WI38 (cell line): ENCODE data around the gene EIF4A3.

Experiments used
- H3K4me3 ChIP-seq: 2 replicates; pipeline ENCODE4 v1.5.1; 2011; ENCODE audit warnings: low read depth, mild to moderate bottlenecking, control low read depth, low read length
- TF ChIP-seq, protein P1 (sequence below): IDR thresholded peaks from 2 replicates; pipeline ENCODE4 v1.5.1; 2012; ENCODE audit warnings: low read depth, mild to moderate bottlenecking, control low read depth, low read length

The EIF4A3 gene

GRCh38 chr17:80104321-80104955 lies 42.5 kb downstream of the EIF4A3 start:
- TF ChIP-seq, protein P1, sequence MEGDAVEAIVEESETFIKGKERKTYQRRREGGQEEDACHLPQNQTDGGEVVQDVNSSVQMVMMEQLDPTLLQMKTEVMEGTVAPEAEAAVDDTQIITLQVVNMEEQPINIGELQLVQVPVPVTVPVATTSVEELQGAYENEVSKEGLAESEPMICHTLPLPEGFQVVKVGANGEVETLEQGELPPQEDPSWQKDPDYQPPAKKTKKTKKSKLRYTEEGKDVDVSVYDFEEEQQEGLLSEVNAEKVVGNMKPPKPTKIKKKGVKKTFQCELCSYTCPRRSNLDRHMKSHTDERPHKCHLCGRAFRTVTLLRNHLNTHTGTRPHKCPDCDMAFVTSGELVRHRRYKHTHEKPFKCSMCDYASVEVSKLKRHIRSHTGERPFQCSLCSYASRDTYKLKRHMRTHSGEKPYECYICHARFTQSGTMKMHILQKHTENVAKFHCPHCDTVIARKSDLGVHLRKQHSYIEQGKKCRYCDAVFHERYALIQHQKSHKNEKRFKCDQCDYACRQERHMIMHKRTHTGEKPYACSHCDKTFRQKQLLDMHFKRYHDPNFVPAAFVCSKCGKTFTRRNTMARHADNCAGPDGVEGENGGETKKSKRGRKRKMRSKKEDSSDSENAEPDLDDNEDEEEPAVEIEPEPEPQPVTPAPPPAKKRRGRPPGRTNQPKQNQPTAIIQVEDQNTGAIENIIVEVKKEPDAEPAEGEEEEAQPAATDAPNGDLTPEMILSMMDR: no peak
- no peak overlapping the region for H3K4me3 ChIP-seq

GRCh38 chr17:80103449-80104085 lies 43.4 kb downstream of the EIF4A3 start:
- TF ChIP-seq, protein P1: no peak
- H3K4me3 ChIP-seq: no peak overlapping the region

- no peak overlapping the region; the same call in 1 of the 2 replicates for H3K4me3 ChIP-seq
- TF ChIP-seq, protein P1: no peak
These were observed 44.1 kb downstream of the EIF4A3 start for GRCh38 chr17:80102664-80103448.

DNA sequence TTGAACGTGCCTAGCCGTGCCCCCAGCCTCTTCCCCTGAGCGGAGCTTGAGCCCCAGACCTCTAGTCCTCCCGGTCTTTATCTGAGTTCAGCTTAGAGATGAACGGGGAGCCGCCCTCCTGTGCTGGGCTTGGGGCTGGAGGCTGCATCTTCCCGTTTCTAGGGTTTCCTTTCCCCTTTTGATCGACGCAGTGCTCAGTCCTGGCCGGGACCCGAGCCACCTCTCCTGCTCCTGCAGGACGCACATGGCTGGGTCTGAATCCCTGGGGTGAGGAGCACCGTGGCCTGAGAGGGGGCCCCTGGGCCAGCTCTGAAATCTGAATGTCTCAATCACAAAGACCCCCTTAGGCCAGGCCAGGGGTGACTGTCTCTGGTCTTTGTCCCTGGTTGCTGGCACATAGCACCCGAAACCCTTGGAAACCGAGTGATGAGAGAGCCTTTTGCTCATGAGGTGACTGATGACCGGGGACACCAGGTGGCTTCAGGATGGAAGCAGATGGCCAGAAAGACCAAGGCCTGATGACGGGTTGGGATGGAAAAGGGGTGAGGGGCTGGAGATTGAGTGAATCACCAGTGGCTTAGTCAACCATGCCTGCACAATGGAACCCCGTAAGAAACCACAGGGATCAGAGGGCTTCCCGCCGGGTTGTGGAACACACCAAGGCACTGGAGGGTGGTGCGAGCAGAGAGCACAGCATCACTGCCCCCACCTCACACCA lies 44.8 kb downstream of the EIF4A3 start:
- peak overlapping the region; percentile 88 for H3K4me3 ChIP-seq
- TF ChIP-seq, protein P1: no peak

- TF ChIP-seq, protein P1: peak; percentile 48
- peak within 1 kb of the TSS; percentile 88 for H3K4me3 ChIP-seq
These were observed 45.6 kb downstream of the EIF4A3 start, which contains the start of gene GAA for GRCh38 chr17:80101011-80101945. TSS of gene GAA (plus strand) at chr17:80101581. CDS start at chr17:80104587, 3,006 bp downstream.

- TF ChIP-seq, protein P1: no peak
- H3K4me3 ChIP-seq: no peak overlapping the region
These were observed 46.9 kb downstream of the EIF4A3 start for GRCh38 chr17:80100035-80100323.
